ENCODE data around the gene CHRNB1. TPM values are rescaled to one million over a fixed set of nuclear protein-coding genes. Genes with fewer than 3 reads are reported as not detected.

Gene CHRNB1
- total and polyA plus RNA-seq, 10 of the 15 experiments (the other 5 are each of a cell fraction or from before 2014, with no cell fraction given), result 5.8 to 14.8 (median 11.3) TPM

DNA sequence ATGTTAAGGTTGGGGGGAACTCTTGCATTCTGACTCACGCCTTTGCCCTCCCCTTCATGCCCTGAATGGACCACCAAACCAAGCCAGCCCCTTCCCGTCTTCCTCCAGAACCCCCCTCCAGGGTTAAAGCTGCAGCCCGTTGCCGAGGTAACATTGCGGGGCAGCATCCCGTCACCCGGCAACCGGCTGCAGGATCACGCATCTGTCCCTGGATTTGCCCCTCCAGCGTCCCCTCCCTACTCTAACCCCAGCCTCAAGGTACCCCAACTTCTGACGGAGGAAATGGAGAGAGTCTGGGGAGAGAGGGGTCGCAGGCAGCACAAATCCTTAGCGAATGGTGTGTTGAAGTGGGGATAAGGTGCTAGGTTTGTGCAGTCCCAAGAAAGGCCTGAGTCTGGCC lies 37.8 kb upstream of the CHRNB1 start:
- Histone ChIP-seq H3K9me3 (replicated peaks; ENCODE audit: control insufficient read depth, insufficient read depth, low read length) (no peaks in the 10 kb centered on the region), H3K27ac (ENCODE audit: control insufficient read depth, insufficient read depth) (no peak overlapping the region), H3K79me2 (ENCODE audit: control insufficient read depth, insufficient read depth, low read length) (peaks cover 2% of the 10 kb centered on the region), H3K36me3 (ENCODE audit: control insufficient read depth in 2 of 2, insufficient read depth in 2 of 2, low read length in 1 of 2) (no peaks in the 10 kb centered on the region), H3K4me3 (no peak overlapping the region), H3K4me2 (ENCODE audit: control insufficient read depth, insufficient read depth) (no peak overlapping the region), H4K20me1 (ENCODE audit: control insufficient read depth, insufficient read depth) (no peaks in the 10 kb centered on the region), H3K9ac (ENCODE audit: control insufficient read depth, insufficient read depth, low read length) (no peak overlapping the region), H3K27me3 (replicated peaks in 1 of 2; ENCODE audit: control insufficient read depth in 2 of 2, insufficient read depth in 2 of 2, low read length in 1 of 2) (peaks cover 0 to 6% of the 10 kb centered on the region in 2 experiments; a peak in 2 of 4 replicates), H2AFZ (ENCODE audit: control insufficient read depth, low read depth, low read length) (no peak overlapping the region), H3K4me1 (ENCODE audit: control insufficient read depth, insufficient read depth, low read length) (peaks cover 3% of the 10 kb centered on the region; the same call in 1 of the 2 replicates)
- whole genome bisulfite sequencing (ENCODE audit: insufficient coverage, insufficient replicate concordance, low lambda C conversion rate, missing lambda C conversion rate), result 63% methylated on average over 13 of the region's 13 CpGs
- no peak for FAIRE-seq
- ChIA-PET SMC1A (ENCODE audit: uncharacterized antibody, unreplicated experiment) (no interaction called here), CTCF (no interaction called here), RAD21 (ENCODE audit: unreplicated experiment) (no interaction called here), POLR2A (no interaction called here)
- no peak for ATAC-seq
- no TSS peak for BruUV-seq (replicated peaks)
- DNase-seq (ENCODE audit: low read depth, low spot score), result no peak
- in situ Hi-C loops (cut with MboI), result no loop called here
- intact Hi-C loops (cut with micrococcal nuclease; ENCODE audit: unreplicated experiment), result no loop called here
- TF ChIP-seq EED (IDR thresholded peaks at IDR 0.05; ENCODE audit: low read depth) (no peak), POLR2A (IDR thresholded peaks at IDR 0.05; ENCODE audit: low read depth, low read length) (no peak), EGR1 (IDR thresholded peaks at IDR 0.05; ENCODE audit: borderline replicate concordance in 1 of 2, low read depth in 2 of 2, low read length in 2 of 2) (no peak), MLLT1 (IDR thresholded peaks at IDR 0.05) (no peak), TAF1 (IDR thresholded peaks at IDR 0.05; ENCODE audit: borderline replicate concordance, low read depth, low read length) (no peak), IRF5 (IDR thresholded peaks at IDR 0.05; ENCODE audit: borderline replicate concordance) (no peak), MAX (IDR thresholded peaks at IDR 0.05; ENCODE audit: low read depth, low read length) (no peak), CHD4 (IDR thresholded peaks at IDR 0.05) (no peak)
- TF ChIP-seq, protein P1, sequence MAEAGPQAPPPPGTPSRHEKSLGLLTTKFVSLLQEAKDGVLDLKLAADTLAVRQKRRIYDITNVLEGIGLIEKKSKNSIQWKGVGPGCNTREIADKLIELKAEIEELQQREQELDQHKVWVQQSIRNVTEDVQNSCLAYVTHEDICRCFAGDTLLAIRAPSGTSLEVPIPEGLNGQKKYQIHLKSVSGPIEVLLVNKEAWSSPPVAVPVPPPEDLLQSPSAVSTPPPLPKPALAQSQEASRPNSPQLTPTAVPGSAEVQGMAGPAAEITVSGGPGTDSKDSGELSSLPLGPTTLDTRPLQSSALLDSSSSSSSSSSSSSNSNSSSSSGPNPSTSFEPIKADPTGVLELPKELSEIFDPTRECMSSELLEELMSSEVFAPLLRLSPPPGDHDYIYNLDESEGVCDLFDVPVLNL (IDR thresholded peaks at IDR 0.05; ENCODE audit: low read depth, low read length), result no peak

All from GM12878 (cell line).